Skeletal muscle tissue (tissue), 4 donors: ENCODE results near the gene FGF3. TPM values are rescaled to one million over a fixed set of nuclear protein-coding genes. Genes with fewer than 3 reads are reported as not detected.

ENCODE experiments used
- H3K27ac ChIP-seq: one replicate; pipeline ENCODE4 v1.7.0; 2013; ENCODE audit warnings: mild to moderate bottlenecking, low read depth, low read length, inconsistent platforms
- H3K27me3 ChIP-seq, 3 donors: one replicate each; pipeline ENCODE4 v1.7.0; 2013; ENCODE audit warnings: low read length in 3 of 3; ENCODE audit not compliant: control insufficient read depth in 3 of 3, insufficient read depth in 3 of 3
- H3K36me3 ChIP-seq, 3 donors: one replicate each; pipeline ENCODE4 v1.7.0; 2013; ENCODE audit warnings: low read length in 3 of 3; ENCODE audit not compliant: control insufficient read depth in 3 of 3, insufficient read depth in 3 of 3
- H3K4me1 ChIP-seq, 3 donors: one replicate each; pipeline ENCODE4 v1.7.0; 2013; ENCODE audit warnings: low read length in 3 of 3, mild to moderate bottlenecking in 3 of 3; ENCODE audit not compliant: control insufficient read depth in 3 of 3, insufficient read depth in 3 of 3
- H3K4me3 ChIP-seq, 3 donors: one replicate each; pipeline ENCODE4 v1.7.0; 2013; ENCODE audit warnings: low read length in 3 of 3
- H3K9ac ChIP-seq, 3 donors: one replicate each; pipeline ENCODE4 v1.7.0; 2013; ENCODE audit warnings: low read length in 3 of 3, mild to moderate bottlenecking in 3 of 3, moderate library complexity in 2 of 3, low read depth in 1 of 3
- H3K9me3 ChIP-seq, 3 donors: one replicate each; pipeline ENCODE4 v1.7.0; 2013; ENCODE audit warnings: low read length in 3 of 3; ENCODE audit not compliant: control insufficient read depth in 3 of 3
- total RNA-seq: library from RNA; depleted of rRNA; stranded (reverse); fragments of >200 nt; gene quantifications from one replicate; pipeline ENCODE4 v1.2.3, GENCODE V29; 2014
- donor health status: Osteomylitis.

The FGF3 gene
- total RNA-seq, 1 donor from 2014 or later, result not detected

DNA sequence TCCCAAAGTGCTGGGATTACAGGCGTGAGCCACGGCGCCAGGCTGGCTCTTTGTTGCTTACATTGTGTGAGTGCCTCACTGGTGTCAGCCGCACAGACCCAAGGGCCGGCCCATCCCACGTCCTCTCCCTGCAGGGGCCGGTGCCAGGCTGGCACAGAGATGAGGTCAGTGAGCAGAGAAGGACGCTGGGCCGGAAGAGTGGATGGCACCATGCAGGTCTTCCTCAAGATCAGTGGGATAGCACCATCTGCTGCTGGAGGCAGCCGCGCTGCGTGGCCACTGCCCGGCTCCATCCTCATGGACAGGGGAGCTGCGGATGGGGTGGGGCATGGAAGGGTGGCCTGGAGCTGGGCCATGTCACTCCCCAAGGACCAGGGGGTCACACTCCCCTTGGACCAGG is 22.1 kb downstream of the FGF3 start:
- no peaks in the 10 kb centered on the region for H3K4me1 ChIP-seq
- H3K9me3 ChIP-seq, result no peaks in the 10 kb centered on the region
- no peaks in the 10 kb centered on the region for H3K36me3 ChIP-seq
- no peak overlapping the region for H3K27ac ChIP-seq
- peaks cover 7 to 21% (median 19%) of the 10 kb centered on the region in 3 donors for H3K27me3 ChIP-seq
- H3K9ac ChIP-seq, result no peak overlapping the region
- no peak overlapping the region for H3K4me3 ChIP-seq

- Histone ChIP-seq H3K9ac (no peak overlapping the region), H3K27me3 (peaks cover 7 to 29% (median 21%) of the 10 kb centered on the region in 3 donors), H3K27ac (no peak overlapping the region), H3K4me1 (peaks cover 0 to under 1% (median 0%) of the 10 kb centered on the region in 3 donors), H3K4me3 (no peak overlapping the region), H3K9me3 (no peaks in the 10 kb centered on the region), H3K36me3 (no peaks in the 10 kb centered on the region)
These were observed 23.2 kb downstream of the FGF3 start for GRCh38 chr11:69796063-69796462.

DNA sequence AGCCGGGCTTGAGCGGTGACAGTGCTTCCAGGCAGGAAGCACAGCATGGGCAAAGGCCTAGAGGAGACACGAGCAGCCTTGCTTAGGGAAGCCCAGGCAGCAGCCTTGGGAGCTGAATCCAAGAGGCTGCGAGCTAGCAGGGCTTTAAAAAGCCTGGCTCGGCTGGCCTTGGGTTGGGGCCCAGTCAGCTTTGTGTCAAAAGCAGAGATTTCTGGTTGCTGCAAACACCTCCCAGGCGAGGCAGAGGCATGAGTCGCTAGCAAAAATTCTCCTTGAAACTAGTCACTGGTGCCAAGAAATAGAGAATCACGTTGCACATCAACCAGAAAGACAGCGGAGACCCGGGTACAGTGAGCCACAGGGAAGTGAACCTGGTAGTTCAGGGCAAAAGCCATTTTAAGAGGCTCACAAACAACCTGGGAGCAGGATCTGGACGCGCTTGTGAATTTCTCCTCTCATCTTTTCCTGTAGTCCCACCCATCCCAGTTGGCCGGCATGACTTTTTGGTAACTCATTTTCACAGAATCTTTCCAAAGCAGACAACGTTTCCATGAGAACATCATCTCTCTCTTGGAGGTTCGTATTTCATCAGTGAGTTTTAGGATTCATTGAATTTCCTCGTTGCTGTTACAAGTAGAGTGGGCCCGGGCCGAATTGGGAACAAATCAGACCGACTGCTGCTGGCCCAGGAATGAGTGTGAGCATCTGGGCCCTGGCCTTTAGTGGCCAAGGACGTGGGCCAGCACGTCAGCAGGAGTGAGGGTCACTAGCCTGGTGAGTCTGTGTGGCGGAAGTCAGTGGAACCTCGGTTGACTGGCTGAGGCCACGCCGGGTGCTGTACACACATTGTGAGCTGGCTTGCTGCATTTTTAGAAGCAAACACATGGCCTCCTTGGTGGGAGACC is 27.7 kb downstream of the FGF3 start:
- peaks cover 0 to 4% (median 0%) of the 10 kb centered on the region in 3 donors for H3K4me1 ChIP-seq
- H3K9me3 ChIP-seq, result no peaks in the 10 kb centered on the region
- H3K4me3 ChIP-seq, result no peak overlapping the region
- peak overlapping the region in 1 of 3 donors; percentile 3 for H3K9ac ChIP-seq
- peak overlapping the region; percentile 58 for H3K27ac ChIP-seq
- peaks cover 0 to 34% (median 16%) of the 10 kb centered on the region in 3 donors for H3K27me3 ChIP-seq
- H3K36me3 ChIP-seq, result no peaks in the 10 kb centered on the region

DNA sequence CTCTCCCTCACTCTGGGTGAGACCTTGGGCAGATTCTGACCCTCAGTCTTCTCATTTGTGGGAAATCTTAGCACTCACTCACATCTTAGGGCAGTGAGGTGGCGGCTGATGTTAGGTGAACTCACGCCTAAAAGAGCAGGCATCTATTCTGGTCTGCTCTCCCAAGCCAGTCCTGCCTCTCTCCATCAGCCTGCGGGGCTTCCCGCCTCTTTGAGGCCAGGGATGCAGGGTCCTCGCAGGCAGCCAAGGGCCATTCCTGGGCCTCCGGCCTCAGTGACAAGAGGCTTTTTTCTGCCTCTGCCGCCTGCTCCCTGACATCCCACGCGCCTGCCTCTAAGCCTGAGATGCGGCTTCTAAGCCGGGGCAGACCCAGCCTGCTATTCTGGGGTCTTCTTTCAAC is 30.3 kb downstream of the FGF3 start:
- Histone ChIP-seq H3K27me3 (peaks cover 0 to 30% (median 16%) of the 10 kb centered on the region in 3 donors), H3K4me3 (no peak overlapping the region), H3K36me3 (no peaks in the 10 kb centered on the region), H3K9ac (no peak overlapping the region), H3K9me3 (no peaks in the 10 kb centered on the region), H3K4me1 (peaks cover 0 to 4% (median 0%) of the 10 kb centered on the region in 3 donors), H3K27ac (no peak overlapping the region)

- Histone ChIP-seq H3K4me1 (peaks cover 0 to 4% (median 0%) of the 10 kb centered on the region in 3 donors), H3K9me3 (no peaks in the 10 kb centered on the region), H3K27ac (no peak overlapping the region), H3K9ac (no peak overlapping the region), H3K36me3 (no peaks in the 10 kb centered on the region), H3K27me3 (peaks cover 0 to 30% (median 16%) of the 10 kb centered on the region in 3 donors), H3K4me3 (no peak overlapping the region)
These were observed 31.3 kb downstream of the FGF3 start for GRCh38 chr11:69787906-69788305.

DNA sequence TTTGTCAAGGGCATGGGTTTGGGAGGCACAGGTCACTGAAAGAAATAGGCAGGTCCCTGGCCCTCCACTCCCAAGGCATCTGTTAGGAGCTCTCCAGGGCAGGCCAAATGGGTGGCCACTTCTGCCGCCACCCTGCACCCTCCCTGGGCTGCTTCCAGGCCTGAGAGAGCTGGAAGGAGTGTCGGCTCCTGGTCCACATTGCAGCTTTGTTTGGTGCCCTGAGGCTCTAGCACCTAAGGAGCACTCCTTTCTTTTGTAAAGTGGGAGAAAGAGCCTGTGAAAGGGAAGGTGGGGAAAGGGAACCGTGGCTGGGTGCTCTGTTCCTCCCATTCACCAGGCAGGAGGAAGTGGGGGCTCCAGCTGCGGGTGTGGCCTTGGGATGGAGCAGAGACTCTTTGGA is 31.8 kb downstream of the FGF3 start:
- Histone ChIP-seq H3K27me3 (peaks cover 0 to 30% (median 11%) of the 10 kb centered on the region in 3 donors), H3K27ac (no peak overlapping the region), H3K4me3 (no peak overlapping the region), H3K4me1 (peaks cover 0 to 4% (median 0%) of the 10 kb centered on the region in 3 donors), H3K36me3 (no peaks in the 10 kb centered on the region), H3K9ac (no peak overlapping the region), H3K9me3 (no peaks in the 10 kb centered on the region)

DNA sequence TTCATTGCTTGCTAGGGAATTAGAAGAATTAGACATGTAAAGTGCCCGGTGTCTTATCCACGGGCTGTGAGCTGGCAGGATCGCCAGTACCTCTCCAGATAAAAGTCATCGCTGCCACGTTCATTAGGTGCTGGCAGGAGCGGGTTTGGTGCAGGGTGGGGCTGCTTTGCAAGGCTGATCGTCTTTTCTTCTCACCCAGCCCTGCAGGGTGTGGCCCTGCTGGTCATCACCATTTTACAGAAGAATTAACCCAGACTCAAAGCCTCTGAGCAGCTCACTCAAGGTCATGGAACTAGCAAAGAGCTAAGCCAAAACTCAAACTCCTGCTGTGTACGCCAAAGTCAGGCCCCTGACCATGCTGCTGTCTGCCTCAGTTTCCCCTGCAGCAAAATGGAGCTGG is 38.0 kb downstream of the FGF3 start:
- Histone ChIP-seq H3K4me1 (no peaks in the 10 kb centered on the region), H3K36me3 (no peaks in the 10 kb centered on the region), H3K27me3 (peaks cover 13 to 29% (median 25%) of the 10 kb centered on the region in 3 donors), H3K9me3 (no peaks in the 10 kb centered on the region), H3K9ac (no peak overlapping the region), H3K4me3 (no peak overlapping the region), H3K27ac (no peak overlapping the region)

- Histone ChIP-seq H3K27me3 (peaks cover 41 to 56% (median 42%) of the 10 kb centered on the region in 3 donors), H3K36me3 (no peaks in the 10 kb centered on the region), H3K4me1 (no peaks in the 10 kb centered on the region), H3K9ac (no peak overlapping the region), H3K9me3 (no peaks in the 10 kb centered on the region), H3K27ac (no peak overlapping the region), H3K4me3 (no peak overlapping the region)
These were observed 40.8 kb downstream of the FGF3 start for GRCh38 chr11:69778373-69778772.

- H3K4me3 ChIP-seq, result no peak within 1 kb of the TSS
- H3K4me1 ChIP-seq, result peaks cover 0 to 3% (median 0%) of the 10 kb centered on the region in 3 donors
- peaks cover 52 to 60% (median 56%) of the 10 kb centered on the region in 3 donors for H3K27me3 ChIP-seq
- no peaks in the 10 kb centered on the region for H3K36me3 ChIP-seq
- no peak within 1 kb of the TSS for H3K27ac ChIP-seq
- H3K9ac ChIP-seq, result no peak within 1 kb of the TSS
- no peaks in the 10 kb centered on the region for H3K9me3 ChIP-seq
These were observed 44.0 kb downstream of the FGF3 start, which contains the start of gene FGF4 for GRCh38 chr11:69775163-69775755. Gene FGF4, minus strand, starts transcription at chr11:69775341. Its CDS starts 257 bp downstream, at chr11:69775084.
